GM12878 (cell line): ENCODE results near the gene OTUB1. TPM values are rescaled to one million over a fixed set of nuclear protein-coding genes. Genes with fewer than 3 reads are reported as not detected.

Experiments used
- ATAC-seq: fragments of 200-7000 bp; cut with Tn5 transposase; 3 replicates; pipeline ENCODE4 v1.9.1; 2020; ENCODE audit warnings: mild to moderate bottlenecking, moderate library complexity
- BruUV-seq: library from RNA; stranded (reverse); fragments of 400-500 nt; replicated peaks from 2 replicates; lab custom pipeline; 2021; lab: Mats Ljungman, UMichigan
- CTCF ChIA-PET: fragments of 300-600 bp; sonication (Branson Sonifier 250); formaldehyde crosslinking; extraction: SDS; loops from one replicate; lab custom pipeline; 2021; ENCODE audit warnings: inconsistent platforms; lab: Yijun Ruan, JAX
- POLR2A ChIA-PET: fragments of 350-600 bp; formaldehyde crosslinking; extraction: SDS; loops from one replicate; lab custom pipeline; 2021; ENCODE audit warnings: inconsistent platforms; lab: Charles Lee
- RAD21 ChIA-PET: fragments of 300-600 bp; sonication (Branson Sonifier 250); formaldehyde crosslinking; loops from one replicate; lab custom pipeline; 2023; ENCODE audit warnings: antibody characterized with exemption; ENCODE audit not compliant: unreplicated experiment; lab: Charles Lee
- SMC1A ChIA-PET: fragments of 300-600 bp; sonication (Branson Sonifier 250); formaldehyde crosslinking; loops from one replicate; lab custom pipeline; 2023; ENCODE audit not compliant: unreplicated experiment, uncharacterized antibody; lab: Charles Lee
- DNase-seq: peaks from one replicate; pipeline ENCODE4 v3.0.0-alpha.2; 2011; ENCODE audit warnings: low read depth, low spot score
- FAIRE-seq: peaks from 3 replicates; lab custom pipeline; 2011; peaks lifted over from hg19 to GRCh38; lab: Jason Lieb, UNC
- H2AFZ ChIP-seq: 2 replicates; pipeline ENCODE4 v1.6.0; 2011; ENCODE audit warnings: low read depth, low read length, control low read depth; ENCODE audit not compliant: control insufficient read depth
- H3K27ac ChIP-seq: 2 replicates; pipeline ENCODE4 v1.5.1; 2011; ENCODE audit warnings: control low read depth; ENCODE audit not compliant: control insufficient read depth, insufficient read depth
- H3K27me3 ChIP-seq, 2 experiments: replicated peaks in 1 of 2; 2 replicates each; pipeline versions ENCODE4 v1.6.0 to v1.6.1; 2011; ENCODE audit warnings: low read length in 1 of 2; ENCODE audit not compliant: control insufficient read depth in 2 of 2, insufficient read depth in 2 of 2
- H3K36me3 ChIP-seq, 2 experiments: 2 replicates each; pipeline ENCODE4 v1.5.1; 2011; ENCODE audit warnings: low read length in 1 of 2; ENCODE audit not compliant: control insufficient read depth in 2 of 2, insufficient read depth in 2 of 2
- H3K4me1 ChIP-seq: 2 replicates; pipeline ENCODE4 v1.6.1; 2011; ENCODE audit warnings: mild to moderate bottlenecking, low read length, moderate library complexity, mixed read lengths; ENCODE audit not compliant: control insufficient read depth, insufficient read depth
- H3K4me2 ChIP-seq: 2 replicates; pipeline ENCODE4 v1.6.0; 2011; ENCODE audit warnings: control low read depth; ENCODE audit not compliant: control insufficient read depth, insufficient read depth
- H3K4me3 ChIP-seq: fragments of 200-600 bp; sonication (generic); 2 replicates; pipeline ENCODE4 v1.5.1; 2016
- H3K79me2 ChIP-seq: 2 replicates; pipeline ENCODE4 v1.6.0; 2011; ENCODE audit warnings: low read length; ENCODE audit not compliant: control insufficient read depth, insufficient read depth
- H3K9ac ChIP-seq: 2 replicates; pipeline ENCODE4 v1.8.0; 2011; ENCODE audit warnings: low read length, control low read depth, mixed read lengths; ENCODE audit not compliant: control insufficient read depth, insufficient read depth
- H3K9me3 ChIP-seq: replicated peaks from 3 replicates; pipeline ENCODE4 v1.5.1; 2011; ENCODE audit warnings: mild to moderate bottlenecking, low read length; ENCODE audit not compliant: control insufficient read depth, insufficient read depth
- H4K20me1 ChIP-seq: 2 replicates; pipeline ENCODE4 v1.6.0; 2011; ENCODE audit not compliant: control insufficient read depth, insufficient read depth
- CHD2 ChIP-seq: IDR thresholded peaks from 2 replicates; pipeline ENCODE4 v1.6.1; 2011; ENCODE audit warnings: low read depth, low read length, improper control_type of control experiment, borderline replicate concordance
- CREM ChIP-seq: IDR thresholded peaks from 2 replicates; pipeline ENCODE4 v1.6.1; 2014; ENCODE audit warnings: antibody characterized with exemption, low read depth
- DPF2 ChIP-seq: fragments of 450-650 bp; IDR thresholded peaks from 2 replicates; pipeline ENCODE4 v1.6.1; 2017; ENCODE audit warnings: mild to moderate bottlenecking
- ESRRA ChIP-seq: IDR thresholded peaks from 2 replicates; pipeline ENCODE4 v1.6.1; 2012; ENCODE audit warnings: mild to moderate bottlenecking, low read length, improper control_type of control experiment
- GABPA ChIP-seq: IDR thresholded peaks from 2 replicates; pipeline ENCODE4 v1.6.1; 2014; ENCODE audit warnings: antibody characterized with exemption, low read depth, mild to moderate bottlenecking, inconsistent platforms
- LARP7 ChIP-seq: fragments of 450-650 bp; IDR thresholded peaks from 2 replicates; pipeline ENCODE4 v1.6.1; 2017; ENCODE audit warnings: mild to moderate bottlenecking
- MEF2B ChIP-seq: fragments of 450-650 bp; IDR thresholded peaks from 2 replicates; pipeline ENCODE4 v1.6.1; 2018; ENCODE audit warnings: mild to moderate bottlenecking, moderate library complexity; ENCODE audit not compliant: partially characterized antibody, poor library complexity, severe bottlenecking
- NFXL1 ChIP-seq: fragments of 450-650 bp; IDR thresholded peaks from 2 replicates; pipeline ENCODE4 v1.6.1; 2017; ENCODE audit warnings: antibody characterized with exemption, mild to moderate bottlenecking, borderline replicate concordance
- RELA ChIP-seq: fragments of 450-650 bp; IDR thresholded peaks from 2 replicates; pipeline ENCODE4 v1.8.0; 2014; ENCODE audit warnings: borderline replicate concordance; ENCODE audit not compliant: partially characterized antibody
- SMC3 ChIP-seq: IDR thresholded peaks from 2 replicates; pipeline ENCODE4 v1.6.1; 2011; ENCODE audit warnings: low read length, improper control_type of control experiment, borderline replicate concordance
- STAT3 ChIP-seq: IDR thresholded peaks from 2 replicates; pipeline ENCODE4 v1.6.1; 2011; ENCODE audit warnings: low read depth, low read length, improper control_type of control experiment
- WGBS: methylation state at CpG from one replicate; pipeline ENCODE4 v1.1.6; 2016; ENCODE audit warnings: low lambda C conversion rate; ENCODE audit not compliant: insufficient replicate concordance, insufficient coverage; ENCODE audit errors: missing lambda C conversion rate; 5-methylcytosine and 5-hydroxymethylcytosine counted together
- in situ Hi-C: fragments of 300-500 bp; cut with MboI; formaldehyde crosslinking; loops from 9 replicates; pipeline ENCODE4 v1.14.3; 2018; ENCODE audit warnings: mixed read lengths
- intact Hi-C: fragments of 100-400 bp; cut with micrococcal nuclease; formaldehyde crosslinking; loops from one replicate; pipeline ENCODE4 v1.14.2; 2022; ENCODE audit not compliant: unreplicated experiment
- polyA plus RNA-seq, 11 experiments: library from polyadenylated mRNA; depleted of rRNA in 4 of 11; unstranded in 6 of 11; stranded (reverse) in 5 of 11; fragments of >200 nt; fragmentation: Nextera tagmentation in 4 of 11; fragmentation: Illumina TruSeq in 1 of 11; extraction: Ambion mirVana in 4 of 11; extraction: Trizol in 1 of 11; gene quantifications; 1 replicate in 1 of 11; 2 replicates in 10 of 11; pipeline versions ENCODE4 v1.2.1 to v1.2.3, GENCODE V29; 2011 to 2016; ENCODE audit warnings: inconsistent platforms in 2 of 11, missing spikeins in 2 of 11, low read depth in 1 of 11
- total RNA-seq, 4 experiments: library from RNA; depleted of rRNA in 3 of 4; stranded (reverse); fragments of >200 nt in 3 of 4; fragmentation: Illumina TruSeq in 1 of 4; extraction: Trizol in 1 of 4; gene quantifications; 2 replicates each; pipeline versions ENCODE4 v1.2.1 to v1.2.3, GENCODE V29; 2013 to 2021
- TF ChIP-seq, protein P1 (sequence below): fragments of 450-650 bp; IDR thresholded peaks from 2 replicates; pipeline ENCODE4 v1.6.1; 2018; ENCODE audit warnings: mild to moderate bottlenecking, low read depth, moderate library complexity; ENCODE audit not compliant: partially characterized antibody
- TF ChIP-seq, protein P2 (sequence below): IDR thresholded peaks from 2 replicates; pipeline ENCODE4 v1.6.1; 2012; ENCODE audit warnings: low read depth, low read length, improper control_type of control experiment

OTUB1 gene
- total and polyA plus RNA-seq, 10 of the 15 experiments (the other 5 are each of a cell fraction or from before 2014, with no cell fraction given), result 49.6 to 225 (median 131) TPM

DNA sequence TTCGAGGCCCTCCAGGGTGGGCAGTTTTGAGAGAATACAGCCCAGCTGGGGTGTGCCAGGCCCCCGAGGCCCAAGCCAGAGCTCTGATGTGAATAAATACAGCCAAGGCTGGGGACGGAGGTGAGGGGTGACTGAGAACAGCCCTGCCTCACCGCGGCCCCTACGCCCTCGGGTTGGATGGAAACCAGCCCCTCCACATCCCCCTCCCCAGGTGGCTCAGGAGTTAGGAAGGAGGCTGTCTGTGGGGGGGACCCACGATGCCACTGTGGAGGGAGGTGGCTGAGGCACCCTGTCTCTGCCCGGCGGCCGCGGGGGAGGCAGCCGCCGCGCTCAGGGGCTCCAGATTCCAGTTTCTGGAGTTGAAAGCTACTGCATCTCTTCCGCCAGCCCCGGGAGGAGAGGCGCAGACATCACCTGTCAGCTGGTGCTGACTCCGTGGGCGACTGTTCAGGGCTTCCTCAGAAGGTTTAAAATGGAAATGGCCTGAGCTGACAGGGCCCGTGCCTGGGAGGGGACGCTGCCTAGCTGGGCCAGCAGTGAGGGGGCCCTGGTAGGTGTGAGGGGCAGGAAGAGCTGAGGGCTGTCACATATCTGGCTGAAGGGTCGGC lies 50.9 kb downstream of the OTUB1 start (continued):
- TF ChIP-seq, protein P1, sequence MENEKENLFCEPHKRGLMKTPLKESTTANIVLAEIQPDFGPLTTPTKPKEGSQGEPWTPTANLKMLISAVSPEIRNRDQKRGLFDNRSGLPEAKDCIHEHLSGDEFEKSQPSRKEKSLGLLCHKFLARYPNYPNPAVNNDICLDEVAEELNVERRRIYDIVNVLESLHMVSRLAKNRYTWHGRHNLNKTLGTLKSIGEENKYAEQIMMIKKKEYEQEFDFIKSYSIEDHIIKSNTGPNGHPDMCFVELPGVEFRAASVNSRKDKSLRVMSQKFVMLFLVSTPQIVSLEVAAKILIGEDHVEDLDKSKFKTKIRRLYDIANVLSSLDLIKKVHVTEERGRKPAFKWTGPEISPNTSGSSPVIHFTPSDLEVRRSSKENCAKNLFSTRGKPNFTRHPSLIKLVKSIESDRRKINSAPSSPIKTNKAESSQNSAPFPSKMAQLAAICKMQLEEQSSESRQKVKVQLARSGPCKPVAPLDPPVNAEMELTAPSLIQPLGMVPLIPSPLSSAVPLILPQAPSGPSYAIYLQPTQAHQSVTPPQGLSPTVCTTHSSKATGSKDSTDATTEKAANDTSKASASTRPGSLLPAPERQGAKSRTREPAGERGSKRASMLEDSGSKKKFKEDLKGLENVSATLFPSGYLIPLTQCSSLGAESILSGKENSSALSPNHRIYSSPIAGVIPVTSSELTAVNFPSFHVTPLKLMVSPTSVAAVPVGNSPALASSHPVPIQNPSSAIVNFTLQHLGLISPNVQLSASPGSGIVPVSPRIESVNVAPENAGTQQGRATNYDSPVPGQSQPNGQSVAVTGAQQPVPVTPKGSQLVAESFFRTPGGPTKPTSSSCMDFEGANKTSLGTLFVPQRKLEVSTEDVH, result no peak
- TF ChIP-seq, all 136 proteins: peak for 0

DNA sequence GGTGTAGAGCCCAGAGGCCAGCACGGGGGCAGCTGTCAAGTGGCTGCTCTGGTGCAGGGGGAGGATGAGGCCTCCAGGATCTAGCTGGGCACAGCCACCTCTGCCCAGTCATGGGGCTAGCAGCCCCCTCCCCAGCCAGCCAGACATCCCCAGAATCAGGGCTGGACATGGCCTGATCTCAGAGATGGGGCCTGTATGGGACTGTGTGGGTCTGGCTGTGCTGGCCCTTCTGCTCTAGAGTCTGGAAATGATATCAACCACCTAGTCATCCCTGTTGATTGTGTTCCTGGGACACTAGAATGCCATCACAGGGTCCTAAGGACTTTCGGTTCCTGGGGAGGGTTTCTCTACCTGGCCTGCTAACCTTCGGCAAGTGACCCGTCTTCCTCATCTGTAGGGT lies 52.3 kb downstream of the OTUB1 start:
- intact Hi-C loops, result no loop called here
- no peak overlapping the region for H2AFZ ChIP-seq
- no peak for ATAC-seq
- ChIA-PET POLR2A (no interaction called here), SMC1A (no interaction called here), RAD21 (no interaction called here)
- peaks cover 0 to 7% of the 10 kb centered on the region in 2 experiments; a peak in 3 of 4 replicates for H3K27me3 ChIP-seq
- no peak for DNase-seq
- H3K27ac ChIP-seq, result no peak overlapping the region
- no peak overlapping the region for H3K4me3 ChIP-seq
- no peak overlapping the region for H3K9ac ChIP-seq
- no peak for FAIRE-seq
- H3K4me2 ChIP-seq, result no peak overlapping the region
- H3K36me3 ChIP-seq, result no peaks in the 10 kb centered on the region
- in situ Hi-C loops, result no loop called here
- no peaks in the 10 kb centered on the region for H3K9me3 ChIP-seq
- H3K4me1 ChIP-seq, result no peaks in the 10 kb centered on the region
- TF ChIP-seq SMC3, result no peak
- TF ChIP-seq CREM, result no peak
- TF ChIP-seq ESRRA, result no peak
- no peak for TF ChIP-seq RELA
- no peak for TF ChIP-seq LARP7
- no peak for TF ChIP-seq DPF2
- no peak for TF ChIP-seq GABPA
- no peak for TF ChIP-seq STAT3
- TF ChIP-seq NFXL1, result no peak
- TF ChIP-seq CHD2, result no peak
- TF ChIP-seq MEF2B, result no peak
- TF ChIP-seq, protein P2, sequence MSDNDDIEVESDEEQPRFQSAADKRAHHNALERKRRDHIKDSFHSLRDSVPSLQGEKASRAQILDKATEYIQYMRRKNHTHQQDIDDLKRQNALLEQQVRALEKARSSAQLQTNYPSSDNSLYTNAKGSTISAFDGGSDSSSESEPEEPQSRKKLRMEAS, result no peak
- TF ChIP-seq, all 136 proteins: peak for 0
- Histone ChIP-seq H3K79me2 (no peaks in the 10 kb centered on the region), H4K20me1 (peaks cover 4% of the 10 kb centered on the region; the same call in 1 of the 2 replicates)
- 70% methylated on average over 4 of the region's 4 CpGs for WGBS
- BruUV-seq, result no TSS peak
- CTCF ChIA-PET, result interaction anchor here (1.6 kb wide), 1 partner anchor 8 kb away, joined by 3 read pairs; no protein-coding TSS in a partner anchor
